GM18858 (cell line): ENCODE data around the gene GPR137.

Experiments used
- ATAC-seq: cut with Tn5 transposase; IDR thresholded peaks from one replicate; pipeline ENCODE4 v1.9.1; 2021; ENCODE audit not compliant: unreplicated experiment

GPR137 gene

DNA sequence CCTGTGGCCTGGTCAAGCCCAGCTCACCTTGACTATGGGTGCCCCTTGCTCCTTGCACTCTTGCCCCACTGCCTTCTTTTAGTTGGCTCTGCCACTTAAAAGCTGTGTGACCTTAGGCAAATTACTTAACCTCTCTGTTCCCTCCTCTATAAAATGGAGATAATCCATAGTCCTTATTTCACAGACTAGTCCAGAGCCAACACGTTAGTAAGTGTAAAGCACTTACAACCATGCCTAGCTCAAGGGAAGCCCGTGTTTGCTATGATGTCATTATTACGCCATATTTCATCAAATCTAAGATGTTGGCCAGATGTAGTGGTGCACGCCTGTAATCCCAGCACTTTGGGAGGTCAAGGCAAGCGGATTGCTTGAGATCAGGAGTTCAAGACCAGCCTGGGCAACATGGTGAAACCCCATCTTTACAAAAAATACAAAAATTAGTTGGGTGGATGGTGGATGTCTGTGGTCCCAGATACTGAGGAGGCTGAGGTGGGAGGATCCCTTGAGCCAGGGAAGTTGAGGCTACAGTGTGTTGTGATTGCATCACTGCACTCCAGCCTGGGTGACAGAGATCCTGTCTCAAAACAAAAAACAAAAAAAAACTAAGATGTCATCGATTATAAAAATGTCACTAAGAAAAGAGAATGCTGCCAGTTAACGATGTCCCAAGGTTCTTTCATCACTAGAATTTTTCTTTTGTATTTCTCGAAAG, 52.0 kb downstream of the GPR137 start:
- no peak for ATAC-seq

DNA sequence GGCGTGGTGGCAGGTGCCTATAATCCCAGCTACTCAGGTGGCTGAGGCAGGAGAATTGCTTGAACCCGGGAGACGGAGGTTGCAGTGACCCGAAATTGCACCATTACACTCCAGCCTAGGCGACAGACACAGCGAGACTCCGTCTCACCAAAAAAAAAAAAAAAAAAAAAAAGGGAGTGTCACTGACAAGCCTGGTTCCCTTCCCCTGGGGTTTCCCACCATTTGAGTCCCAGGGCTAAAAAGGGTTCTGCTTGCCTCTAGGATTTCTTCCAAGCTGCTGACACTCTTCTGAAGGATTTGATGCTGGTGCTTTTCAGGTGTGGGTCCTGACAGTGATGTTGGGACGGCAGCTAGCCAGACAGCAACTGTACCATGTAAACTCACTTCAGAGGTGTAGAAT, 53.1 kb downstream of the GPR137 start:
- ATAC-seq, result no peak
